GM23248 (cell line): ENCODE data around the gene FILIP1.

Source experiments
- EZH2 ChIP-seq: fragments of 200-600 bp; sonication (generic); IDR thresholded peaks from 2 replicates; pipeline ENCODE4 v1.6.1; 2018; ENCODE audit warnings: antibody characterized with exemption, mild to moderate bottlenecking; ENCODE audit not compliant: insufficient read depth, poor library complexity, severe bottlenecking
- EZH2phosphoT487 ChIP-seq: fragments of 200-600 bp; sonication (generic); IDR thresholded peaks from 2 replicates; pipeline ENCODE4 v1.6.1; 2018; ENCODE audit warnings: antibody characterized with exemption, moderate library complexity, mild to moderate bottlenecking, low read depth; ENCODE audit not compliant: insufficient read depth

DNA sequence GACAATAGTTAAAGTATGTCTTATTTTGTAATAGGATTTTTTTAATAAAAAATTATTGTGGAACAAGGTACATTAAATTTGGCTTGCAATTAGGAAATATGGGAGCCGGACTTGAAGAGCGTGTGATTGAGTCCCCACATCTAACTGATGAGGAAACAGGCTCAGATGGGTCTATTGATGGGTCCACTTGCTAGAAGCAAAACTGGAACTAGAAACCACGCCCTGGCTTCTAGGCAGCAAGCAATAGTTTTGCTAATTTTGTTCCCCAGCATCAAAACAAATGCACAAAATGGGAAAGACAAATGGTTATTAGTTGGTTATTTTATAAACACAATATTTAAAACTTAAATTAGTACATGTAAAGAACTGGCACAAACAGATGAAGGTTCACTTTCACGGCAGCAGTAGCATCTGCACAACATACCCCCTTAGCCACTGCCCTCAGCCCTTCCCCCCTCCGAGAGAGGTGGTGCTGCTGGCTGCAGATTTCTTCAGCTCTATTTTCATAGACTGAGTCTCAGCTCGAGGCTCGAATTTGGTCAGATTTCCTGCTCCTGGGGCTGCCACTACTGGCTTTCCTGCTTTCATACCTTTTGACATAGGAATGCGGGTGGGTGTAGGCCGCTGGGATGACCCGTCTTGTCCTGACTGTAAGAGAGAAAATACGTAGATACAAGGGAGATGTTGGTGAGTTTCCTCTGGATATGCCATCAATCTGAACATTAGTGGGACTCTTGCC lies 185.2 kb downstream of the FILIP1 start:
- TF ChIP-seq EZH2 (no peak), EZH2phosphoT487 (no peak)
